NCI-H82 (cell line): ENCODE results near the gene STX3.
"Not testable (repeated sequence)": the region's sequence is repeated elsewhere in the genome, so short reads cannot be mapped to it uniquely, and the experiment has no call there.

Experiments
- DNase-seq: peaks from one replicate; lab custom pipeline; 2025; lab: John Stamatoyannopoulos, UW

The STX3 gene

DNA sequence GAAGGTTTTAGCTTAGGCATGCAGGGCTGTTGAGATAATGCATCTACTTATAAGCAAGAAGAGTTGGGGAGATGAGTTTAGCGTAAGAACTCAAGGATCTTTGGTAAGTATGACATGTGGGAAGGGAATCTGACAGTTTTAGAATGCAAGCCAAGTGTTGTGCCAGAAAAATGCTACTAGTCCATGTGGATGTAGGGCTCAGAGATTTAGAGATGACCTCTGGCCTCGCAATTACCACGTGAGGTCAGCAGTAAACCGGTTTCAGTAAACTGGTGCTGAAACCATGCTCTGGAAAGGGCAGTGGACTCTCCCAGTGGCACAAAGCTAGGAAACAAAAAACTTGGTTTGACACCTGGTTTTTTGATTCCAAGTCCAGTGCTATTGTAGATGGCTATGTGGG lies 36.5 kb downstream of the STX3 start:
- no peak for DNase-seq

DNA sequence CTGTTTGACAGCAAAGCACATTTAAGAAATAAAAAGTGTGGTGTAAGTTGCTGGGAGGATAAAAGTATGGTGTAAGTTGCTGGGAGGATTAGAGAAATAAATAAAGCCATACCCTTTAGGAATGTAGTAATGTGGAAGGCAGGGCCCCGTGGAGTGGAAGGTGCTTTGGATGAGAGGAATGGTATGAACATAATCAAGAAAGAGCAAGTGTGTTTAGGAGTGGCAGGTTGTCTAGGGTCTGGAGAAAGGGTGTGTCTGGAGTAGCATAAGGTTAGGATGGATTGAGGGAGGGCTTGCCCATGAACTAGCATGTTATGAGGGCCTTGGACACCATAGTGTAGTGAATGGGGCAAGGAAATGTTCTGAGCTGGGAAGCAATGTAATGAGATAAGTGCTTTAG lies 37.3 kb downstream of the STX3 start:
- no peak for DNase-seq

GRCh38 chr11:59794417-59794816 lies 39.2 kb downstream of the STX3 start:
- no peak for DNase-seq

DNA sequence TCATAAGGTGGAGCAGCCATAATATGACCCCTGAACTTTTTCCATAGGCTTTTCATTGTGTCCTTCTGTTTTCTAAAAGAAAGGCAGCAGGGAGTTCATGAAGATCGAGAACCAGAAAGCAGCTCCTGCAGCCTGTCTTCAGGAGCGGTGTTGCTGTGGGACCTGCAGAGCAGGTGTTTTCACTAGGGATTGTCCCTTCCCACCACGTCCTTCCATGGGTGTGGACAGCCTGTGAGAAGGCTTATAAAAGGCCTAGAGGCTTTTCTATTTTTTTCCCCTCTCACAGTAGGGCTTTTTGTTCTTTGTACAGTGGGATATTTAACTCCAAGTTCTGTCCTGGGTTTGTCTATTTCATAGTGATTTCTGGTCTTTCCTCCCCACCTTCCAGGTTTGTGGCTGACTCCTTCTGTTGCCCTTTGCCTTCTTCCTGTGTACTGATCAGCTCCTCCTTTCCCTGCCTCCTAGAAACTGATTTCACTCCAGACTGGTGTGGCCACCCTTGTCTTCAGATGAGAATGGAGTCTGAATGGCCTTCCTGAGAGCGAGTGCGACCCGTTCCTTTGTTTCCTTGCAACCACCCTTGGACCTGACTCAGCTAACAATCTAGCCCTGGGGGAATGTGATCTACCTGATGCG lies 45.3 kb downstream of the STX3 start:
- no peak for DNase-seq

GRCh38 chr11:59801160-59801706 lies 46.1 kb downstream of the STX3 start:
- DNase-seq: peak; percentile 59

- peak; percentile 65 for DNase-seq
These were observed 46.9 kb downstream of the STX3 start for GRCh38 chr11:59801981-59802638.

DNA sequence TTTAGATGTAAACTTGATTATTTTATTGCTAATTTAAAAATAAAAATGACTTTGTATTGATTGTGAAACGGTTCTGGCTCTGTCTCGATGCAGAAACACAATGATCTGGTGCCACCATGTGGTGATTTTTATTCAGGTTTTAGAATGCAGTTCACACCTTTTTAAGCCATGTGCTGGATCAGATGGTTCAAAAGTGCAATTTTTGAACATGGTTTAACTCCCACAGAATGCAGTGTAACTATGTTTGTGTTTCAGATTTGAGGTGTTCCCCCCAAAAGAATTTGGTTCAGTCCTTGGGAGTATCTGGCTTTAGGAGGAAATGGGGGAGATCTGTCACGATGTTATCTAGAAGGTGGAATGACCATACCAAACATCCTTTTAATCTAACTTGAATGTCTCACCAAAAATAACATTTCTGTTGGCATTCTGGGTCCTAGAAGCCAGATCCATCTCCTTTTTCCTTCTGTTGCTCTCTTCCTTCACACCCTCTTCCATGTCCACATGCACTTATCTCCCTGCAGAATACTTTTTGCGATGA lies 47.5 kb downstream of the STX3 start:
- peak; percentile 60 for DNase-seq

- DNase-seq: no peak
These were observed 48.9 kb downstream of the STX3 start for GRCh38 chr11:59804061-59804460.

DNA sequence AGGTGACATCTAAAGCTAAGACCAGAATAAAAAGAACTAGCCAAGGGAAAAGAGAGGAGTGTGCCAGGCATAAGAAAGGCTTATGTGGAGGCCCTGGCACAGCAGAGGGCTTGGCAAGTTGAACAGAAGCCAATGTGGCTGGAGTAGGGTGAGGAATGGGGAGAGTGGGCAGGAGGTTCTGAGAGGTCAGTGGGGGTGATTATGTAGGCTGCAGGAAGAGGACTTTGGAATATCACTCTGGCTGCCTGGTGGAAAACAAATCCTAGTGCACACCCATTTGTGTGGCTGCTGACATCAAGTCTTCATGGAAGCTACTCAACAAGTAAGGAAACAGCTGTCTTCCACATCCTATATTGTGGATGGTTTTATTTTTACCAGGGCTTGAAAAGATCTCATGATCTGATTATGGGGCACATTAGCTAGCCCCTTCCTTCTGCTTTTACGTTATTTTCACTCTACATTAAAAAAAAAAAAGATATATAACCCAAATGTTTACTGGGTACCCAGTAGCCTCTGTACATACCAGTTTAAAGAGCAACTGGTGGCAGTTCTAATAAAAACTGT lies 52.0 kb downstream of the STX3 start:
- DNase-seq: no peak

DNA sequence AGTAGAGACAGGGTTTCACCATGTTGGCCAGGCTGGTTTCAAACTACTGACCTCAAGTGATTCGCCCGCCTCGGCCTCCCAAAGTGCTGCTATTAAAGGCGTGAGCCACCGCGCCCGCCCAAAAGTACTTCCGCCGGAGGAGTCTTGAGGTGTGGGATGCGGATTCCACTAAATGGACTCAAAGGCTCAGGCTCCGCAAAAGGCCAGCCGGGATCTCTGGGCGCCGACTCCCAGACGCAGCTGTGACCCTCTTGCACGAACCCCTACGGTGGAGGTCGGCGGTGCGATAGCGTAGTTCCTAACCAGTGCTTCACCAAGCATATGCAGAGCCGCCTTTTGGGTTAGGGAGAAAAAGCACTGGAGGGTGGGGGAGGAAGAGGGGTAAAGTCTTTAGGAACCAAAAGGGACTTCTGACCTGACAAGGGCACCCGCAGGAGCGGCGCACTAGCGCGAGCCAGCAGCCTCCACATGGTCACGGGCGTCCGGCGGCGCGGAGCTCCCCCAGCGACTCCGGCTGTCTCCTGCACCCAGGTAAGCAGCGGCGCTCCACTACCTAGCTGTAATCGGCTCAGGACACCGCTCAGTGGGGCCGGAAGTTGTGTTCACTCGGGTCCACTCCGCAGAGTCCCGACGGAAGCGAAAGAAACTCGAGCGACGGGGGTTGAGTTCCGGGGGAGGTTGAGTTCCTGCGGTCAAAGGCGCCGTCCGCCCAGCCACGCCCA lies 55.2 kb downstream of the STX3 start, which contains the start of gene MRPL16:
MRPL16 (minus strand) TSS at position 590 of the 722 bp plus-strand sequence; CDS start at position 470, 120 bp downstream.
- peak; percentile 95 for DNase-seq

- no peak for DNase-seq
These were observed 55.7 kb downstream of the STX3 start for GRCh38 chr11:59810911-59811259.

- no peak for DNase-seq
These were observed 57.0 kb downstream of the STX3 start for GRCh38 chr11:59812220-59812619.

GRCh38 chr11:59813364-59813763 lies 58.2 kb downstream of the STX3 start:
- DNase-seq: no peak

DNA sequence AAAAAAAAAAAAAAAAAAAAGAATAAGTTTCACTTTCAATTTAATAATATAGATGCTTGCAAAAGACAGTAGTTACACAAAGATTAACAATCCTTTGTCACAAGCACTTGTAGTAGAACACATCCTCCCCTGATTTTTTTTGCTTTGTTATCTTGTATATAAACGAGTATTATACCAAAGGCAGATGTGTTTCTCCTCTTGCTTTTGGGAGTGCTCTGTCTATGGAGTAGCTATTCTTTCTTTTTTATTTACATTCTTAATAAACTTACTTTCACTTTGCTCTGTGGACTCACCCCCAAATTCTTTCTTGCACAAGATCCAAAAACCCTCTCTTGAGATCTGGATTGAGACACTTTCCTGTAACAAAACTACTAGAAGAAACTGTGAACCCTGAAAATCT lies 58.8 kb downstream of the STX3 start:
- no peak for DNase-seq

DNA sequence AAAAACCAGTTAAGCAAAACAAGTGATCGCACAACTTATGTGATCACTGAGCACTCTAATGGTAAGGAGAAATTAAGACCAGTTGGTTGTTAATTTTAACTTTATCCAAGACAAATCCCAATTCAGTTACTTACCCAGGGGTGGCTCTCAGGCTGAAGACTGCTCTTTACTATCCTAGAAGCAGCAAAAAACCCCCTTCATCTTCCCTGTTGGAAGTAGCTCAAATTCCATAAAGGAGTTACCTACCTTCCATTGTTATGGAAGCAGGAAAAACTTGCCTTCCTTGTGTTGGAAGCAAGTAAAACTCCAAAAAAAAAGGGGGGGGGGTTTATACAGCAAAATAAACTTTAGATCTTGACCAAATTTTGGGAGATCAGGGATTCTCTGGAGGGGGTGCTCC lies 60.6 kb downstream of the STX3 start:
- no peak for DNase-seq

- DNase-seq: not testable (repeated sequence)
These were observed 61.3 kb downstream of the STX3 start for GRCh38 chr11:59816434-59816833.

DNA sequence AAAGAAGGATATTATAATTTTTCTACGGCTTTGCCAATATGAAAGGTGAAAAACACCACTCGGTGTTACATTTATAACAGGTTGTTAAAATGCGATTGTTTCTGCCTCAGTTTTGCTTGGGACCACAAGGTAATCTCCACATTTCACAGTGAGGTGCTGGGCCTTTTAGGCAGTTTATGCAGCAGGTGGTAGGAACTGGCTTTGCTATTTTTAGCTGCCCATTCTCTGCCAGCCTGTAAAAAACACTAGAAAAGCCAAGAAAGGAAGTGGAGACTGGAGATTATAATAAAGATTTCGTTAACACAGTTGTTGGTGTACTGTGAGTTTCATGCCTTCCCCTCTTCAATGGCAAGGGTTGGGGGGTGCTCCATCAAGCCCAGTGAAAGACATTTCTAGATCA lies 63.4 kb downstream of the STX3 start:
- no peak for DNase-seq

GRCh38 chr11:59822989-59823566 lies 67.9 kb downstream of the STX3 start:
- peak; percentile 76 for DNase-seq

GRCh38 chr11:59829358-59829757 lies 74.2 kb downstream of the STX3 start:
- DNase-seq: no peak

GRCh38 chr11:59833602-59834001 lies 78.4 kb downstream of the STX3 start:
- DNase-seq: no peak

GRCh38 chr11:59839615-59840014 lies 84.4 kb downstream of the STX3 start:
- DNase-seq: no peak

GRCh38 chr11:59841514-59841913 lies 86.3 kb downstream of the STX3 start:
- DNase-seq: no peak
